Measurements from ENCODE around the gene ADGRV1. TPM values are rescaled to one million over a fixed set of nuclear protein-coding genes. Genes with fewer than 3 reads are reported as not detected.
A peak's percentile ranks its signal among the peaks of the same experiment; 100 is the strongest.

Gene ADGRV1
- total and polyA plus RNA-seq, 9 of the 15 experiments (the other 6 are each of a cell fraction or from before 2014, with no cell fraction given): 21.7 to 156 (median 58.2) TPM

GRCh38 chr5:90830058-90830457 is 271.5 kb downstream of the ADGRV1 start (continued):
- TF ChIP-seq ZBTB49 (CRISPR knock-in tag; IDR thresholded peaks at IDR 0.05; ENCODE audit: borderline replicate concordance) (no peak), THAP7 (CRISPR knock-in tag; IDR thresholded peaks at IDR 0.05) (no peak), BRD9 (IDR thresholded peaks at IDR 0.05; ENCODE audit: low read depth, partially characterized antibody) (no peak), PTRF (tag; IDR thresholded peaks at IDR 0.05) (no peak), SETDB1 (IDR thresholded peaks at IDR 0.05; ENCODE audit: low read length) (no peak), ZSCAN32 (CRISPR knock-in tag; IDR thresholded peaks at IDR 0.05) (no peak)

DNA sequence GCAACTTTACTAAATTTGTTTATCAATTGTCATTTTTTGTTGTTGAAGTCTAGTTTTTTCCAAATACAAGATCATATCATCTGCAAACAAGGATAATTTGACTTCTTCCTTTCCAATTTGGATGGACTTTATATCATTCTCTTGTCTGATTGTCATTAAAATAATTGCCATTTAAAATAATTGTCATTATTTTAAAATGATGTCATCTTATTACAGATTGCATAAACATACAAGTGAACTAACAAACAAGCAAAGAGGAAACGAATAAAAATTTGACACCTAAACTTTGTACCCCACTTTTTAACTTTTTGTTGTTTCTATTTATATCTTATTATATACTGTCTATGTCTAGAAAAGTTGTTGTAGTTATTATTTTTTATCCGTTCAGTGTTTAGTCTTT is 275.2 kb downstream of the ADGRV1 start:
- FAIRE-seq (no peak), DNase-seq (ENCODE audit: extremely low read depth in 1 of 4, low spot score in 3 of 4) (no peak), ATAC-seq (no peak)
- Histone ChIP-seq H3K9ac (ENCODE audit: insufficient read depth in 1 of 2, low read depth in 2 of 2, low read length in 2 of 2) (no peak overlapping the region), H3K4me2 (ENCODE audit: insufficient read depth, low read length) (no peak overlapping the region), H2AFZ (ENCODE audit: low read depth, low read length) (no peak overlapping the region), H3K9me3 (replicated peaks; ENCODE audit: control insufficient read depth, insufficient read depth, low read depth, low read length) (no peaks in the 10 kb centered on the region), H3K27ac (ENCODE audit: extremely low read depth, low read depth, low read length) (no peak overlapping the region), H3K27me3 (ENCODE audit: control insufficient read depth in 2 of 2, insufficient read depth in 2 of 2, low read length in 2 of 2) (no peaks in the 10 kb centered on the region), H3K4me3 (no peak overlapping the region), H3K9me1 (ENCODE audit: control insufficient read depth, insufficient read depth, low read length) (no peaks in the 10 kb centered on the region), H3K79me2 (ENCODE audit: control insufficient read depth, insufficient read depth, low read length) (no peaks in the 10 kb centered on the region), H3K36me3 (ENCODE audit: control insufficient read depth, insufficient read depth, low read length) (peaks cover 58% of the 10 kb centered on the region), H4K20me1 (replicated peaks; ENCODE audit: control insufficient read depth, insufficient read depth, low read length) (no peaks in the 10 kb centered on the region), H3K4me1 (replicated peaks in 1 of 2; ENCODE audit: control insufficient read depth in 2 of 2, insufficient read depth in 2 of 2, low read length in 2 of 2) (no peaks in the 10 kb centered on the region)
- intact Hi-C loops (cut with micrococcal nuclease): no loop called here
- ChIA-PET CTCF (ENCODE audit: low intra/inter-chr PET ratio) (no interaction called here), POLR2A (no interaction called here)
- no TSS peak for BruUV-seq (replicated peaks)
- 74% methylated on average over 2 of the region's 2 CpGs for WGBS (ENCODE audit: insufficient coverage, low coverage, missing lambda C conversion rate)
- in situ Hi-C loops (cut with MboI): no loop called here
- TF ChIP-seq STAT5A (IDR thresholded peaks at IDR 0.05; ENCODE audit: borderline replicate concordance, low read length): no peak
- no peak for TF ChIP-seq FUS (optimal IDR thresholded peaks at IDR 0.05; ENCODE audit: low read depth, low read length)
- no peak for TF ChIP-seq ZNF584 (CRISPR knock-in tag; IDR thresholded peaks at IDR 0.05; ENCODE audit: low read depth)
- TF ChIP-seq ZNF253 (CRISPR knock-in tag; conservative IDR thresholded peaks at IDR 0.05): no peak
- TF ChIP-seq POLR2G (IDR thresholded peaks at IDR 0.05; ENCODE audit: low read depth, low read length): no peak
- peak; percentile 58 for TF ChIP-seq ATF3 (IDR thresholded peaks at IDR 0.05)
- TF ChIP-seq ATF3 (CRISPR knock-in tag; conservative IDR thresholded peaks at IDR 0.05): no peak
- TF ChIP-seq HSF4 (CRISPR knock-in tag; IDR thresholded peaks at IDR 0.05; ENCODE audit: borderline replicate concordance): no peak

Measured in K562 (cell line).